HG03066 (cell line): ENCODE data around the gene ZNF581.

Source experiments
- ATAC-seq: cut with Tn5 transposase; IDR thresholded peaks from one replicate; pipeline ENCODE4 v1.9.1; 2021; ENCODE audit warnings: low read depth; ENCODE audit not compliant: unreplicated experiment

ZNF581 gene

GRCh38 chr19:55643003-55643886 is at the start of gene ZNF581:
ZNF581 (plus strand) TSS chr19:55643649; CDS start chr19:55644572, 923 bp downstream.
- ATAC-seq: peak; percentile 32

DNA sequence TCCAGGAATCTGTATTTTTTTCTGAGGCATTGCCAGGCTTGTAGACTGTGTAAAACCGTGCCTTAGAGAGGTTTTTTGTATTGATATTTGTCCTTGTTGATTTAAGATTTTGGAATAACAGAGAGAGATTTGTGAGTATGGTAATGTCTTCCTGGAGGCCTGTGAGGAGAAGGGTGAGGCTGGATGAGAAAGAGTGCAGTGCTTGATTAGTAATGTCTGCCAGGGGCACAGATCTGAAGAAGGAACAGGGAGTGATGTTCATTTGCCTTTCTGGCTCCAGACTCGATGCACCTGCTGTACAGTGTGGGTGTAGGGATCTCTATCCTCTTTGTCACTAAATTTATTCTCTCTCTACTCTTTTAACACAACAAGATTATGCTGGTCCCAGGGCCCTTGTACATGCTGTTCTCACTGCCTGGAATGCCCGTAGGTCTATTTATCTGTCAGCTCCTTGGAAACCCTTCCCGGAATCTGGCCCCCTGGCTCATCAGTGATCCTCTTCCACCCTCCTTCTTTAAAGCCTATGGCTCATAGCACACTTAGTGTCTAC is 48.4 kb upstream of the ZNF581 start:
- ATAC-seq: no peak

DNA sequence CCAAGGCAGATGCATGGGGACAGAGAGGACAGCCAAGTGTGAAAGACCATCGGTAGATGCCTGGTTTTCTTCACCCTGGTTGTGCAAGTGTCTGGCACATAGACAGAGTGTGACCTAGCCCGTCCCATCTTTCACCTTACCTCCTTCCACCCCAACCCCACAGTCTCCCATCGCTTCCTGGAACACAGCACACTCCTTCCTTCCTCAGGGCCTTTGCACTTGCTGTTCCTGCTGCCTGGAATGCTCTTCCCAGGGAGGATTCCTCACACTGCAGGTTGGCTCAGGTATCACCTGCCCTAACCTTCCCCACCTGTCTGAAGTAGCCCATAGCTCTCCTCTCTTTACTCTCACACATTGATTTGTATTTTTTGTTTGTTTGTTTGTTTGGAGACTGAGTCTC is 47.1 kb upstream of the ZNF581 start:
- no peak for ATAC-seq

DNA sequence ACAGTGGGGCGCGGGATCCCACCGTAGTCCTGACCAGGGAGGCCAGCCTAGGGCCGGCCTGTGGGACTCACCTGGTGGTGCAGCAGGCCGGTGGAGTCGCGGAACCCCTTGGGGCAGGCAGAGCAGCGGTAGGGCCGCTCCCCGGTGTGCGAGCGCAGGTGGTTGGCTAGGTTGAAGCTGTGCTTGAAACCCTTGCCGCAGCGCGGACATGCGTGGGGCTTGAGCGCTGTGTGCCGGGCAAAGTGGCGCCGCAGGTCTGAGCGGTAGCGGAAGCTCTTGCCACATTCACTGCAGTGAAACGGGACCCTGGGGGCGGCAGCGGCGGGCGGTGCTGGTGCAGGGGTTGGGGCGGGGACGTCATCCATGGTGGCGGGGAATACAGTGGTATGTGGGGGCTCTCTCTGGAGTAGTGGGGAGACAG is 45.9 kb upstream of the ZNF581 start:
- no peak for ATAC-seq

- ATAC-seq: no peak
Measured at GRCh38 chr19:55598034-55598433, 45.4 kb upstream of the ZNF581 start.

- ATAC-seq: peak; percentile 45
Measured at GRCh38 chr19:55598719-55599467, 44.6 kb upstream of the ZNF581 start.

DNA sequence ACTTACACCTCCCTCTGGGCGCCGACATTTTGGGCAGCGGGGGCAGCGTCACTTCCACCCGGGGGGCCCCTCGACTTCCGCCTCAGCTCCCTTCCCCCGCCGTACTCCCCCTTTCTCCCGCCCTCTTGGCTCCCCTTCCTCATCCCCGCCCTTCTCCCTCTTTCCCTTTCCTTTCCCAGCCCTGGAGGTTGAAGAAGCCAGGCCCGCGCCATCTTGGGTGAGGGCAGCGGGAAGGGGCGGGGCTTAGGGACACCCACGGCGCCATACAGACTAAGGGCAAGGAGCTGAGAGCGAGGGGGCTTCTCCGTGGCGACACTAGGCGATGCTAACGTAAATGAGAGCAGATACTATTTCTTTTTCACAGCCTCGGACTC is 44.0 kb upstream of the ZNF581 start, which contains the start of gene FIZ1:
FIZ1 (minus strand) TSS at position 50 of the 374 bp plus-strand sequence. CDS start 1,652 bp downstream, outside the sequence.
- peak; percentile 57 for ATAC-seq

DNA sequence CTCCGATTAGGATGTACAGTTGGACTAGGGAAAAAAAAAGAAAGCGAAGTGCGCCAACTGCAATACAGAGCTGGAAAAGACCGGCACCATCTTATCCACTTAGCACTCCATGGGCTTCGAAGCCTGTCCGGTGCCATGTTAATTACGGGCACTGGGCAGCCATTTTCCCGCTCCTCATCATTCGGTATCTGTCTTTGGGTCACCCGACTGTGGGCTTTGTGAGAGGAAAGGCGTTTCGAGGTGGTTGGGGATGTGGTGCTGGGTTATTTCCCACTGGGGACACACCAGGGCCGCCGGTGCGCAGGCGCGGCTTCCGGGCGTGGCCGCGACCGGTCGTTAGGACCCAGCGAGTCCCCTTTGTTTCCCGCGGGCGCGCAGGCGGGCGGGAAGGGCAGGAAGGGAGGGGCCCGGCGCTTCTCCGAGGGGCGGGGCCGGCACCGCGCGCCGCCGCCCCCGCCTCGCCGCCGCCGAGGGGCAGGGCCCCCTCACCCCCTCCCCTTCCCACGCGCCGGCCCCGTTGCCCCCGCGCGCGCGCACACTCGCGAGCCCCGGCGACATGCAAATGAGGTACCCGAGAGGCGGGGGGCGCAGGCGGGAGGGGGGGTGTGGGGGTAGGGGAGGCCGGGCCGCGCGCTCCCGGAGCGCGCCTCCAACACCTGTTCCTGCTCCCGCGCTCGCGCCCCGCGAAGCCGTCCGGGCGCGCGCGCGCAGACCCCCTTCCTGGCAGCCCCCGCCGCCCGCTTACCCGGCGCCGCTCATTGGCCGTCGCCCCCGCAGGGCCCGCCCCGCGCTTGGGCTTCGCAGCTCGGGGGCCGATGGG is 43.4 kb upstream of the ZNF581 start, which contains the start of gene ZNF524:
ZNF524 (plus strand) TSS at position 447 of the 820 bp plus-strand sequence. CDS start 1,825 bp downstream, outside the sequence.
- peak; percentile 37 for ATAC-seq

GRCh38 chr19:55600662-55601028 is 42.8 kb upstream of the ZNF581 start:
- ATAC-seq: no peak

GRCh38 chr19:55601084-55601483 is 42.4 kb upstream of the ZNF581 start:
- ATAC-seq: no peak

GRCh38 chr19:55602104-55603001 is 41.1 kb upstream of the ZNF581 start:
- ATAC-seq: no peak

DNA sequence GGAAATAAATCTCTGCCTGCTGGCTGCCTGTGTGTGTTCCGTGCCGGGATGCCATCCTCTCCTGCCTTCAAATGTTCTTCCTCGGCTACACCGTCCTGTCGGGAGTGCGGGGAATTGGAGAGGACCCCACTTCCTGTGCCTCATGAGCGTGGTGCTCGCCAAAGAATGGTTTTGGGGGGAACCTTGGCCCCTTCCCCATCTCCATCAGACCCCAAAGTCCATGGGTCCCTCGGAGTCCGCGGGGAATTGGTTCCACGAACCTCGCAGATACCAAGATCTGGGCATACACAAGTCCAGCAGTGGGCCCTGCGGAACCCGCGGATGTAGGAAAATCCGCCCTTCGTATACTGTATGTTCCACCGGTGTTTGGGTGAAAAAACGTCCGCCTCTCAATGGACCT is 40.3 kb upstream of the ZNF581 start:
- no peak for ATAC-seq

DNA sequence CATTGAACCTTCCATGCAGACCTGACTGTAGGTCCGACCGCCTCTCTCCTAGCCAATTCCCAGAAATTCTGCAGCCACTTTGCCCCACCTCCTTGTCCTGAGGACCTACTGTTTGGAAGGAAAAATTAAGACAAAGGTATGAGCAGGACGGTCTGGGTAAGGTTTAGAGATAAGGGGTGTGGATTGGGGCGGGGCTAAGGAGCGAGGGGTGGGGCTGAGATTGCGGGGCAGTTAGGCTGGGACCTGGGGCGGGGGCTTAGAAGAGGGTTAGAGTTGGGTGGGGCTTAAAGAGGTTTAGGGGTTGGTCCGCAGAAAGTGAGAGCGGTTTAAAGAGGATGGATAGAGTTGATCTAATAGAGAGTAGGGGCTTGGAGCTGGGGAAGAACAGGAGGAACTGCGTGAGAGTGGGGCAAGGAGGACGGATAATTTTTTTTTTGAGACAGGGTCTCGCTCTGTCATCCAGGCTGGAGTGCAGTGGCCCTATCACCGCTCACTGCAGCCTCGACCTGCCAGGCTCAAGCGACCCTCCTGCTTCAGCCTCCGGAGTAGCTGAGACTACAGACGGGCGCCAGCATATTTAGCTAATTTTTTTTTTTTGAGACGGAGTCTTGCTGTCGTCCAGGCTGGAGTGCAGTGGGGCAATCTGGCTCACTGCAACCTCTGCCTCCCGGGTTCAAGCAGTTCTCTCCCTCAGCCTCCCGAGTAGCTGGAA is 39.7 kb upstream of the ZNF581 start:
- ATAC-seq: no peak

- ATAC-seq: peak; percentile 77
Measured at GRCh38 chr19:55605207-55605636, 38.2 kb upstream of the ZNF581 start.

- no peak for ATAC-seq
Measured at GRCh38 chr19:55605637-55606470, 37.6 kb upstream of the ZNF581 start, which contains the start of gene ZNF865. ZNF865 (plus strand) TSS chr19:55605647; CDS start chr19:55613619, 7,972 bp downstream.

DNA sequence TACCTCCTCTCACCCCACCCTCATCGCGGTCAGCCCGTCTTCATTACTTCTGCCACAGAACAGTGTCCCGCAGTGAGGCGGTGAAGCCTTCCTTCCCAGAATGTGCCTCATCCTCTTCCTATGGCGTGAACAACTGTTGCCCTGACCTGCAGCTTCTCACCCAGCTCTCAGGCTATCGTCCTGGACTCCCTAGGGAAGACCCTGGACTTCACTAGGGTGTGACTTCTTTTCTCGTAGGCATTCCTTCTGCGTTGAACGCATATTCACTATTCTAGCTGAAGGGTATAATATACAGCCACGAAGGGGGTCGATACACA is 37.0 kb upstream of the ZNF581 start:
- ATAC-seq: no peak

DNA sequence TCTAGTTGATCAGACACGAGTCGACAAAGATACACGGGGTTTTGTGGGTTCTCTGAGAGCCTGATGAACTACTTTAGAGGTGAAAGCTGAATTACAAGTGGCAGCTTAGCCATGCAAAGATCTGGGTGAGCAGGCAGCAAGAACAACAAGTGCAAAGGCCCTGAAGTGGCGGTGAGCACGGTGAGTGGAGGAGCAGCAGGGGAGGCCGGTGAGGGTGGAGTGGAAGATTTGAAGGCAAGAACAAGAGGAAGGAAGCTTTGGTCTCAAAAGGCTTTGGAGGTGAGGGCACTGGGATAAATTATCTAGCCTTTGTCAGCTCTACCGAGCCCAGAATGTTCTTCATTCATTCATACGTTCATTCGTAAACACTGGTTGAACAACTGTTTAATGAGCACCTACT is 36.6 kb upstream of the ZNF581 start:
- ATAC-seq: no peak

DNA sequence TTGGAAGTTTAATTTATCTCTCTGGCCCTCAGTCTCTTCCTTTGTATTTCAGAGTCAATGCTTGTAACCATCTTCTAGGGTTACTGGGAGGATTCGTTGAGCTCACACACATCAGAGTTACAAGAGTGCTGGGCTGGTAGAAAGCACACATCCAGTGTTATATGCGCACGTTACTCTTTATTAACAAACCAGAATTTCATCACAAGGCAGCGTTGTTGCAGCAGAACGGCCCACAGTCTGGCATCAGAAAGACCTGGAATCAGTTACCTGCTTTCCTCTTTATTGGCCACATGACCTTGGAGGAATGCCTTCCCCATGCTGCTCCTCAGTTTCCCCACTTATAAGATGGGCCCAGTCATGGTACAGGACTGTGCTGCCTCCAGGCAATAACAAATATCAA is 34.1 kb upstream of the ZNF581 start:
- no peak for ATAC-seq
